Thyroid gland (tissue), 4 donors: Measurements from ENCODE around the gene TM7SF3.
"Not testable (repeated sequence)": the region's sequence is repeated elsewhere in the genome, so short reads cannot be mapped to it uniquely, and the experiment has no call there.

Experiments used
- POLR2A ChIP-seq, 2 donors: fragments of 450-650 bp; IDR thresholded peaks; one replicate each; pipeline ENCODE4 v1.6.1; 2017; ENCODE audit warnings: antibody characterized with exemption in 2 of 2, mild to moderate bottlenecking in 2 of 2, moderate library complexity in 1 of 2
- TF ChIP-seq, protein P1 (sequence below), 6 experiments: fragments of 200-600 bp in 3 of 6; fragments of 450-650 bp in 3 of 6; sonication (generic) in 3 of 6; IDR thresholded peaks; one replicate each; pipeline ENCODE4 v1.5.1; 2016 to 2019; ENCODE audit warnings: antibody characterized with exemption in 6 of 6, mild to moderate bottlenecking in 2 of 6, inconsistent platforms in 1 of 6, moderate library complexity in 1 of 6

DNA sequence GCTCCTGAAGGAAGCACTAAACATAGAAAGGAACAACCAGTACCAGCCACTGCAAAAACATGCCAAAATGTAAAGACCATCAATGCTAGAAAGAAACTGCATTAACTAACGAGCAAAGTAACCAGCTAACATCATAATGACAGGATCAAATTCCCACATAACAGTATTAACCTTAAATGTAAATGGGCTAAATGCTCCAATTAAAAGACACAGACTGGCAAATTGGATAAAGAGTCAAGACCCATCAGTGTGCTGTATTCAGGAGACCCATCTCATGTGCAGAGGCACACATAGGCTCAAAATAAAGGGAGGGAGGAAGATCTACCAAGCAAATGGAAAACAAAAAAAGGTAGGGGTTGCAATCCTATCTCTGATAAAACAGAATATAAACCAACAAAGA lies 27.8 kb upstream of the TM7SF3 start:
- TF ChIP-seq, protein P1, sequence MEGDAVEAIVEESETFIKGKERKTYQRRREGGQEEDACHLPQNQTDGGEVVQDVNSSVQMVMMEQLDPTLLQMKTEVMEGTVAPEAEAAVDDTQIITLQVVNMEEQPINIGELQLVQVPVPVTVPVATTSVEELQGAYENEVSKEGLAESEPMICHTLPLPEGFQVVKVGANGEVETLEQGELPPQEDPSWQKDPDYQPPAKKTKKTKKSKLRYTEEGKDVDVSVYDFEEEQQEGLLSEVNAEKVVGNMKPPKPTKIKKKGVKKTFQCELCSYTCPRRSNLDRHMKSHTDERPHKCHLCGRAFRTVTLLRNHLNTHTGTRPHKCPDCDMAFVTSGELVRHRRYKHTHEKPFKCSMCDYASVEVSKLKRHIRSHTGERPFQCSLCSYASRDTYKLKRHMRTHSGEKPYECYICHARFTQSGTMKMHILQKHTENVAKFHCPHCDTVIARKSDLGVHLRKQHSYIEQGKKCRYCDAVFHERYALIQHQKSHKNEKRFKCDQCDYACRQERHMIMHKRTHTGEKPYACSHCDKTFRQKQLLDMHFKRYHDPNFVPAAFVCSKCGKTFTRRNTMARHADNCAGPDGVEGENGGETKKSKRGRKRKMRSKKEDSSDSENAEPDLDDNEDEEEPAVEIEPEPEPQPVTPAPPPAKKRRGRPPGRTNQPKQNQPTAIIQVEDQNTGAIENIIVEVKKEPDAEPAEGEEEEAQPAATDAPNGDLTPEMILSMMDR (IDR thresholded peaks at IDR 0.05): not testable (repeated sequence)
- not testable (repeated sequence) for TF ChIP-seq POLR2A (IDR thresholded peaks at IDR 0.05)
